ENCODE data around the gene FTO.

FTO gene

DNA sequence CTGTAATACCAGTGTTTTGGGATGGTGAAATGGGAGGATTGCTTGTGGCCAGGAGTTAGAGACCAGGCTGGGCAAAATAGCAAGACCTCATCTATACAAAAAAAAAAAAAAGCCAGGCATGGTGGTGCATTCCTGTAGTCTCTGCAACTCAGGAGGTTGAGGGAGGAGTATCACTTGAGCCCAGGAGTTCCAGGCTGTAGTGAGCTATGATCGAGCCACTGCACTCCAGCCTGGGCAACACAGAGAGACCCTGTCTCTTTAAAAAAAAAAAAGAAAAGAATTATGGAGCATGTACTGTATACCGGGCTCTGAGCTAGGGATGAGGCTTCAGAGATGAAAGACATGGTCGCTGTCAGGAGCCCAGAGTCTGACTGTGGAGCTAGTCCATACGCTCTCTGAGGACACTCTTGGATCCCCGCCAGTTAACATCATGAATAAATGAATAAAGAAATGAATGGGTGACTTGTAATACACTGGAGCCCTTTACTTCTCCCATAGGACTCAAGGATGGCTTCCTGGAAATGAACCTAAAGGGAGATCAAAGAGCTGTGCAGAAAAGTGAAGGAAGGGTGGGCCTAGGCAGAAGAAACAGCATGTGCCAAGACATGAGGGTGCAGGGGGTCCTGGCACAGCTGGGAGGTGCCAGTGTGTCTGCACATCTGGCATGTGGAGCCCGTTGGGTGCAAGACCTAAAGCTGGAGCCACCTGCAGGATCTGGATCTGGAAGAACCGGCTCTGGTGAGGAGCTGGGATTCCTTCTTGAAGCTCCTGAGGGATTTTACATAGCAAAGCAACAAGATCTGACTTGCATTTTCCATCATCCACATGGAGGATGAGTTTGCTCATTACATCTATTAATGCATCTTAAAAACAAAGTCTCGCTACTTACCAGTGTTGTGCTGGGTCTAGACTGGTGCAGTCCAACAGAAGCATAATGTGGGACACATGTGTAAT, 462.2 kb downstream of the FTO start:
- no peak overlapping the region for H3K4me3 ChIP-seq (ENCODE audit: low read depth, low read length)
- ChIA-PET CTCF (no interaction called here), POLR2A (no interaction called here)
- TF ChIP-seq, protein P1, sequence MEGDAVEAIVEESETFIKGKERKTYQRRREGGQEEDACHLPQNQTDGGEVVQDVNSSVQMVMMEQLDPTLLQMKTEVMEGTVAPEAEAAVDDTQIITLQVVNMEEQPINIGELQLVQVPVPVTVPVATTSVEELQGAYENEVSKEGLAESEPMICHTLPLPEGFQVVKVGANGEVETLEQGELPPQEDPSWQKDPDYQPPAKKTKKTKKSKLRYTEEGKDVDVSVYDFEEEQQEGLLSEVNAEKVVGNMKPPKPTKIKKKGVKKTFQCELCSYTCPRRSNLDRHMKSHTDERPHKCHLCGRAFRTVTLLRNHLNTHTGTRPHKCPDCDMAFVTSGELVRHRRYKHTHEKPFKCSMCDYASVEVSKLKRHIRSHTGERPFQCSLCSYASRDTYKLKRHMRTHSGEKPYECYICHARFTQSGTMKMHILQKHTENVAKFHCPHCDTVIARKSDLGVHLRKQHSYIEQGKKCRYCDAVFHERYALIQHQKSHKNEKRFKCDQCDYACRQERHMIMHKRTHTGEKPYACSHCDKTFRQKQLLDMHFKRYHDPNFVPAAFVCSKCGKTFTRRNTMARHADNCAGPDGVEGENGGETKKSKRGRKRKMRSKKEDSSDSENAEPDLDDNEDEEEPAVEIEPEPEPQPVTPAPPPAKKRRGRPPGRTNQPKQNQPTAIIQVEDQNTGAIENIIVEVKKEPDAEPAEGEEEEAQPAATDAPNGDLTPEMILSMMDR (IDR thresholded peaks at IDR 0.05; ENCODE audit: insufficient read depth, low read length, missing control alignments), result no peak
- no peak for DNase-seq (ENCODE audit: low read depth, low spot score)

DNA sequence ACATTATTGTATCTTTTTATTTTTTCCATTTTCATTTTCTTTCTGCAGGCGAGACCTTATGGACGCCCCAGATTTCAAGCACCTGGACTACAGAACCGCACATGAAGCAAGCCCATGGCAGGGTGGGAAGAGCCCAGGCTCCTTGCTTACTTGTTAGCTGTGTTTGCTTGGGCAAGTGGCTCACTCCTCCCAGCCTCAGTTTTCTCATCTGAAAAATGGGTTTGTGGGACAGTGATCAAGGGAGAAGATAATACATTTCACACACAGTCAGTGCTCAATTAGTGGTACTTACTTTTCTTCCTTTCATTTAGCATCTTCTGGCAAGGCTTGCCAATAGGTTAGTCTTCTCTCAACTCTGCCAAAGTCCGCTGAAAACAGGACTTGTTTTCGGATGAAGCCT, 465.2 kb downstream of the FTO start:
- ChIA-PET CTCF (no interaction called here), POLR2A (no interaction called here)
- TF ChIP-seq, protein P1 (IDR thresholded peaks at IDR 0.05; ENCODE audit: insufficient read depth, low read length, missing control alignments), result no peak

DNA sequence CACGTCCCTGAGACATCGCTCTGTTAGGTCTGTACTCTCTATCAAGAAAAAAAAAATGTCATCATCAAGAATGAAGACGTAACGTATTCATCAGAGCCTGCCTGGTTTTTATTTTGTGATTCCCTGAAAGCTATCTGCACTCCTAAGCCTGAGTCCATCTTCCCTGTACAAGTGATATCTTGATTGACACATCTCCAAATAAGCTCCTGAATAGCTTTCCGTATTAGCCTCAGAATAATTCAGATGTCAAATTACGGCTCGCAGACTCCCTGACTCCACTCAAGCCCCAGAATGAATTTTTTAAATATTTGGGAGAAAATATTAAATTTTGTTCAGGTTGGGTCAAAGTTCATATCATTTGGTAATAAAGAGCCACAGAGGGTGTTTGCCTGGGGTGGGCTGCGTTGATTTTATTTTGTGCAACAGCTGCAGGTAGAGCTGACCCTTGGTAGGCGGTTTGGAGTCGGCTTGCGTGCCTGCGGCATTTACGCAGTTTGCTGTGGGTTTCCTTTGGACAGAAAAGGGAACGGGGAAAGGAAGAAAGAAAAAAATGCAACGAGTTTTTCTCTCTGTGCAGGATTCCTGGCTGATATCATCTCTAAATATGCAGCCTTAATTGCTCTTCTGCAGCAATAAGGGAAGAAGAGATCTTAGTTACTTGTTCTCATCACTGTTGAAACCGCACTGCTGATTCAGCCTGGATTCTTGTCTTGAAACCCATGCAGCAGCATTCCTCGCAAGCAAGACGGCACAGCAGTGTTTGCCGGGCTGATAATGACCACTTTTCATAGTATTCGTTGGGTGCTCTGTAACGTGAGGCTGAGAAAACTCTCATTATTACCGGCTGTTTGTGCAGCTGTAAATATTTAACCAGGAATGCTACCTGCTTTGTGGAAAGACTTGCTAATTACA, 467.9 kb downstream of the FTO start:
- ChIA-PET POLR2A (no interaction called here), CTCF (no interaction called here)
- no peak overlapping the region for H3K4me3 ChIP-seq (ENCODE audit: low read depth, low read length)
- DNase-seq (ENCODE audit: low read depth, low spot score), result peak; percentile 81
- TF ChIP-seq, protein P1 (IDR thresholded peaks at IDR 0.05; ENCODE audit: insufficient read depth, low read length, missing control alignments), result no peak

More for the DNA sequence above, 465.2 kb downstream of the FTO start:
- no peak overlapping the region for H3K4me3 ChIP-seq (ENCODE audit: low read depth, low read length)
- DNase-seq (ENCODE audit: low read depth, low spot score), result no peak

DNA sequence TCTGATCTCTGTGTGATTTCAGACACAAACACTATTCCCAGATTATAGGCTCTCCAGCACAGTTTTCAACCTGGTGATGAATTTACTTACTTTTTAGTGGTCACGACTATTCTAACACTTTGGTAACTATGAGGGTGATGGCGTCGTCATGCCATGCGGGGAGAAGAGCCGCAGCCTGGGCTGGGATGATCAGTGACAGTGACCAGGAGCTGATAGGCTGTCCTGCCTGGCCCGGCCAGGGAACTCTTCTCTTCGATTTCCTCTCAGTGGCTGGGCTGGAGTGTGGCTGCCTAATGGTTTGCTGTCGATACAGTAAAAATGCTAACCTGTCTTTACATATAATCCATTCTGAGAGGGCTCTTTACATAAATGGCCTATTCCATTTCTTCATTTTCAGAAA, 469.5 kb downstream of the FTO start:
- POLR2A ChIA-PET, result no interaction called here

DNA sequence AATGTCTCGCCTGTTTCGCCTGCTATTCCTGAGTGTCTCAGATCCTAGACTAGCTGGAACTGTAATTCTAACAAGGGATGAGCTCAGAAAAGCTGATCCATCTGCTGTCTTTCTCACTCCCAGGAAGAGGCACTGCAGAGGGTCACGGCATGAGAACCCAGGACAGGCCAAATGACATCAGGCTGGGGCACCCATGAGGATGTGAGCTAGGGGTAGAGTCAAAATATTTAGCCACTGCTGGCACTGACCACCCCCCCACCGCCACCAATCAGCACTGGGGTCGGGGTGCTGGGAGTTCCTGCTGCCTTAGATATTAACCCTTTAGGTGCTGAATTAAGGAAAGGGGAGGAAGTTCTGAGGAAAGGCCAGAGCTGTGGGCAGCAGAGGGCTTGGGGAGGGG, 470.2 kb downstream of the FTO start:
- DNase-seq (ENCODE audit: low read depth, low spot score), result no peak
- ChIA-PET POLR2A (no interaction called here), CTCF (no interaction called here)
- TF ChIP-seq, protein P1 (IDR thresholded peaks at IDR 0.05; ENCODE audit: insufficient read depth, low read length, missing control alignments), result no peak
- no peak overlapping the region for H3K4me3 ChIP-seq (ENCODE audit: low read depth, low read length)

More for the DNA sequence above, 469.5 kb downstream of the FTO start:
- CTCF ChIA-PET, result no interaction called here
- TF ChIP-seq, protein P1 (IDR thresholded peaks at IDR 0.05; ENCODE audit: insufficient read depth, low read length, missing control alignments), result no peak
- H3K4me3 ChIP-seq (ENCODE audit: low read depth, low read length), result no peak overlapping the region
- DNase-seq (ENCODE audit: low read depth, low spot score), result no peak

DNA sequence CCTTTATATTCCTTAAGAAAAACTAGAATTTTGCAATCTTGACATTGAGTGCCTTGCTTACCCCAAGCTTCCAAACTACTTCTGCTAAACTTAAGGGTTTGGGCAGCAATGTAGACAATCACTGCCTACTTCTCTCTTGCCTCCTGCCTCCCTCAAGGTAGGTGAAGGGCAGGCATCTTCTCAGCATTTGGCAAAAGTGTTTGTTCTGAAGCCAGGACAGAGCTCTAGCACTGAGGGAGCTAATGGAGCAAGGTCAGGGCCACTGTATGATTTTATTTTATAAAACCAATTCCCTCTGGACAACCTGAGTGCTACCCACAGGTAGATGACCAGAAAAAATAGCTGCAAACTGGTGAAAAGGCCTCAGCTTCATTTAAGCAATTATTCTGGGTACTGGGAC, 470.8 kb downstream of the FTO start:
- POLR2A ChIA-PET, result no interaction called here

More for the DNA sequence above, 470.8 kb downstream of the FTO start:
- CTCF ChIA-PET, result no interaction called here
- no peak overlapping the region for H3K4me3 ChIP-seq (ENCODE audit: low read depth, low read length)
- TF ChIP-seq, protein P1 (IDR thresholded peaks at IDR 0.05; ENCODE audit: insufficient read depth, low read length, missing control alignments), result no peak
- no peak for DNase-seq (ENCODE audit: low read depth, low spot score)
